ENCODE data around the gene DENND6B.

Gene DENND6B

GRCh38 chr22:50280708-50281383 is 46.0 kb downstream of the DENND6B start:
- Histone ChIP-seq H3K79me1 (replicated peaks; ENCODE audit: low read length, poor library complexity, severe bottlenecking) (peaks cover 25% of the 10 kb centered on the region), H3K36me3 (ENCODE audit: control insufficient read depth in 1 of 2, insufficient read depth in 2 of 2, low read depth in 1 of 2, low read length in 2 of 2) (peaks cover 77 to 97% of the 10 kb centered on the region in 2 experiments), H3K4ac (ENCODE audit: low read depth in 1 of 2, low read length in 2 of 2) (no peak overlapping the region), H4K8ac (ENCODE audit: low read length) (no peak overlapping the region), H3K9me3 (ENCODE audit: control insufficient read depth, low read length) (no peaks in the 10 kb centered on the region), H3K27ac (ENCODE audit: low read length, poor library complexity, severe bottlenecking) (no peak overlapping the region), H3K23ac (ENCODE audit: low read length in 2 of 2) (no peak overlapping the region), H3K9ac (ENCODE audit: low read length) (no peak overlapping the region), H2AFZ (ENCODE audit: low read depth, low read length) (no peak overlapping the region), H3K18ac (ENCODE audit: low read depth in 1 of 2, low read length in 2 of 2) (no peak overlapping the region), H3K27me3 (ENCODE audit: control insufficient read depth in 1 of 2, insufficient read depth in 1 of 2, low read length in 2 of 2) (no peaks in the 10 kb centered on the region), H3K4me2 (ENCODE audit: low read length, poor library complexity, severe bottlenecking) (no peak overlapping the region), H3K4me3 (ENCODE audit: insufficient read depth in 1 of 2, low read depth in 1 of 2, low read length in 2 of 2) (no peak overlapping the region), H3K14ac (ENCODE audit: low read length in 2 of 2) (no peak overlapping the region), H4K91ac (ENCODE audit: low read length) (no peak overlapping the region), H2BK15ac (ENCODE audit: low read depth, poor library complexity, severe bottlenecking) (no peak overlapping the region), H2BK120ac (ENCODE audit: low read depth, low read length) (no peak overlapping the region), H2AK5ac (ENCODE audit: low read length, severe bottlenecking) (no peak overlapping the region), H3K4me1 (ENCODE audit: control insufficient read depth, insufficient read depth, low read depth, low read length) (peaks cover 37% of the 10 kb centered on the region), H2BK12ac (ENCODE audit: low read length in 2 of 2) (no peak overlapping the region), H2BK5ac (ENCODE audit: low read depth, low read length, poor library complexity, severe bottlenecking) (no peak overlapping the region)
- WGBS, result 97% methylated on average over 46 of the region's 47 CpGs
- DNase-seq, result no peak

GRCh38 chr22:50280022-50280707 is 46.6 kb downstream of the DENND6B start:
- no peak overlapping the region for H3K27ac ChIP-seq (ENCODE audit: low read length, poor library complexity, severe bottlenecking)
- over 99% methylated on average over 38 of the region's 38 CpGs for WGBS
- no peaks in the 10 kb centered on the region for H3K27me3 ChIP-seq (ENCODE audit: control insufficient read depth in 1 of 2, insufficient read depth in 1 of 2, low read length in 2 of 2)
- no peak overlapping the region for H2BK15ac ChIP-seq (ENCODE audit: low read depth, poor library complexity, severe bottlenecking)
- H4K8ac ChIP-seq (ENCODE audit: low read length), result no peak overlapping the region
- no peak overlapping the region for H3K23ac ChIP-seq (ENCODE audit: low read length in 2 of 2)
- H3K4me1 ChIP-seq (ENCODE audit: control insufficient read depth, insufficient read depth, low read depth, low read length), result peaks cover 37% of the 10 kb centered on the region
- H2BK12ac ChIP-seq (ENCODE audit: low read length in 2 of 2), result no peak overlapping the region
- peaks cover 81 to 98% of the 10 kb centered on the region in 2 experiments for H3K36me3 ChIP-seq (ENCODE audit: control insufficient read depth in 1 of 2, insufficient read depth in 2 of 2, low read depth in 1 of 2, low read length in 2 of 2)
- no peak overlapping the region for H2BK5ac ChIP-seq (ENCODE audit: low read depth, low read length, poor library complexity, severe bottlenecking)
- DNase-seq, result no peak
- H3K4ac ChIP-seq (ENCODE audit: low read depth in 1 of 2, low read length in 2 of 2), result no peak overlapping the region
- H2AK5ac ChIP-seq (ENCODE audit: low read length, severe bottlenecking), result no peak overlapping the region
- no peak overlapping the region for H4K91ac ChIP-seq (ENCODE audit: low read length)
- no peak overlapping the region for H3K18ac ChIP-seq (ENCODE audit: low read depth in 1 of 2, low read length in 2 of 2)
- no peak overlapping the region for H3K14ac ChIP-seq (ENCODE audit: low read length in 2 of 2)
- H3K9ac ChIP-seq (ENCODE audit: low read length), result no peak overlapping the region
- no peaks in the 10 kb centered on the region for H3K9me3 ChIP-seq (ENCODE audit: control insufficient read depth, low read length)
- no peak overlapping the region for H2AFZ ChIP-seq (ENCODE audit: low read depth, low read length)
- no peak overlapping the region for H3K4me2 ChIP-seq (ENCODE audit: low read length, poor library complexity, severe bottlenecking)
- H3K79me1 ChIP-seq (replicated peaks; ENCODE audit: low read length, poor library complexity, severe bottlenecking), result peaks cover 26% of the 10 kb centered on the region
- H3K4me3 ChIP-seq (ENCODE audit: insufficient read depth in 1 of 2, low read depth in 1 of 2, low read length in 2 of 2), result no peak overlapping the region
- no peak overlapping the region for H2BK120ac ChIP-seq (ENCODE audit: low read depth, low read length)

GRCh38 chr22:50278956-50279619 is 47.7 kb downstream of the DENND6B start:
- H3K4me1 ChIP-seq (ENCODE audit: control insufficient read depth, insufficient read depth, low read depth, low read length), result peaks cover 38% of the 10 kb centered on the region
- no peak overlapping the region for H3K23ac ChIP-seq (ENCODE audit: low read length in 2 of 2)
- no peak overlapping the region for H2BK5ac ChIP-seq (ENCODE audit: low read depth, low read length, poor library complexity, severe bottlenecking)
- no peak overlapping the region for H2BK120ac ChIP-seq (ENCODE audit: low read depth, low read length)
- H3K27ac ChIP-seq (ENCODE audit: low read length, poor library complexity, severe bottlenecking), result no peak overlapping the region
- H3K27me3 ChIP-seq (ENCODE audit: control insufficient read depth in 1 of 2, insufficient read depth in 1 of 2, low read length in 2 of 2), result no peaks in the 10 kb centered on the region
- peaks cover 24% of the 10 kb centered on the region for H3K79me1 ChIP-seq (replicated peaks; ENCODE audit: low read length, poor library complexity, severe bottlenecking)
- H4K8ac ChIP-seq (ENCODE audit: low read length), result no peak overlapping the region
- no peak overlapping the region for H2BK15ac ChIP-seq (ENCODE audit: low read depth, poor library complexity, severe bottlenecking)
- H4K91ac ChIP-seq (ENCODE audit: low read length), result peak overlapping the region; percentile 19
- H3K4me3 ChIP-seq (ENCODE audit: insufficient read depth in 1 of 2, low read depth in 1 of 2, low read length in 2 of 2), result no peak overlapping the region
- H3K36me3 ChIP-seq (ENCODE audit: control insufficient read depth in 1 of 2, insufficient read depth in 2 of 2, low read depth in 1 of 2, low read length in 2 of 2), result peaks cover 83 to 95% of the 10 kb centered on the region in 2 experiments
- no peak overlapping the region for H3K14ac ChIP-seq (ENCODE audit: low read length in 2 of 2)
- H3K4me2 ChIP-seq (ENCODE audit: low read length, poor library complexity, severe bottlenecking), result no peak overlapping the region
- H3K9me3 ChIP-seq (ENCODE audit: control insufficient read depth, low read length), result no peaks in the 10 kb centered on the region
- no peak overlapping the region for H2AFZ ChIP-seq (ENCODE audit: low read depth, low read length)
- WGBS, result 92% methylated on average over 30 of the region's 30 CpGs
- no peak overlapping the region for H3K4ac ChIP-seq (ENCODE audit: low read depth in 1 of 2, low read length in 2 of 2)
- no peak overlapping the region for H2AK5ac ChIP-seq (ENCODE audit: low read length, severe bottlenecking)
- H3K9ac ChIP-seq (ENCODE audit: low read length), result no peak overlapping the region
- no peak overlapping the region for H2BK12ac ChIP-seq (ENCODE audit: low read length in 2 of 2)
- H3K18ac ChIP-seq (ENCODE audit: low read depth in 1 of 2, low read length in 2 of 2), result no peak overlapping the region
- no peak for DNase-seq

- Histone ChIP-seq H2BK15ac (ENCODE audit: low read depth, poor library complexity, severe bottlenecking) (no peak overlapping the region), H3K9me3 (ENCODE audit: control insufficient read depth, low read length) (no peaks in the 10 kb centered on the region), H3K36me3 (ENCODE audit: control insufficient read depth in 1 of 2, insufficient read depth in 2 of 2, low read depth in 1 of 2, low read length in 2 of 2) (peaks cover 85 to 91% of the 10 kb centered on the region in 2 experiments), H2AK5ac (ENCODE audit: low read length, severe bottlenecking) (no peak overlapping the region), H4K91ac (ENCODE audit: low read length) (peak overlapping the region; percentile 19), H3K27ac (ENCODE audit: low read length, poor library complexity, severe bottlenecking) (no peak overlapping the region), H3K79me1 (replicated peaks; ENCODE audit: low read length, poor library complexity, severe bottlenecking) (peaks cover 24% of the 10 kb centered on the region), H2BK12ac (ENCODE audit: low read length in 2 of 2) (no peak overlapping the region), H3K23ac (ENCODE audit: low read length in 2 of 2) (no peak overlapping the region), H2BK120ac (ENCODE audit: low read depth, low read length) (no peak overlapping the region), H3K18ac (ENCODE audit: low read depth in 1 of 2, low read length in 2 of 2) (no peak overlapping the region), H2BK5ac (ENCODE audit: low read depth, low read length, poor library complexity, severe bottlenecking) (no peak overlapping the region), H3K9ac (ENCODE audit: low read length) (no peak overlapping the region), H3K4me3 (ENCODE audit: insufficient read depth in 1 of 2, low read depth in 1 of 2, low read length in 2 of 2) (no peak overlapping the region), H4K8ac (ENCODE audit: low read length) (no peak overlapping the region), H3K4me1 (ENCODE audit: control insufficient read depth, insufficient read depth, low read depth, low read length) (peaks cover 36% of the 10 kb centered on the region), H2AFZ (ENCODE audit: low read depth, low read length) (no peak overlapping the region), H3K14ac (ENCODE audit: low read length in 2 of 2) (no peak overlapping the region), H3K4me2 (ENCODE audit: low read length, poor library complexity, severe bottlenecking) (no peak overlapping the region), H3K4ac (ENCODE audit: low read depth in 1 of 2, low read length in 2 of 2) (no peak overlapping the region), H3K27me3 (ENCODE audit: control insufficient read depth in 1 of 2, insufficient read depth in 1 of 2, low read length in 2 of 2) (no peaks in the 10 kb centered on the region)
- no peak for DNase-seq
- WGBS, result 95% methylated on average over 21 of the region's 21 CpGs
Observed at GRCh38 chr22:50278461-50278860, 48.4 kb downstream of the DENND6B start.
